Raji (cell line): ENCODE measurements around the gene SCN5A.

Experiments
- POLR2A ChIP-seq: IDR thresholded peaks from 2 replicates; pipeline ENCODE4 v1.6.1; 2011; ENCODE audit warnings: low read depth, low read length, control low read depth; ENCODE audit not compliant: insufficient read depth

SCN5A gene

GRCh38 chr3:38558864-38559263 is 90.6 kb downstream of the SCN5A start:
- TF ChIP-seq POLR2A = no peak

- no peak for TF ChIP-seq POLR2A
Measured at GRCh38 chr3:38556640-38557358, 92.7 kb downstream of the SCN5A start.

- no peak for TF ChIP-seq POLR2A
Measured at GRCh38 chr3:38555926-38556325, 93.6 kb downstream of the SCN5A start.

- TF ChIP-seq POLR2A = no peak
Measured at GRCh38 chr3:38555149-38555840, 94.2 kb downstream of the SCN5A start.

- TF ChIP-seq POLR2A = no peak
Measured at GRCh38 chr3:38554127-38554827, 95.2 kb downstream of the SCN5A start.

- no peak for TF ChIP-seq POLR2A
Measured at GRCh38 chr3:38553071-38553470, 96.4 kb downstream of the SCN5A start.

GRCh38 chr3:38552364-38552763 is 97.1 kb downstream of the SCN5A start:
- no peak for TF ChIP-seq POLR2A

GRCh38 chr3:38551026-38551832 is 98.3 kb downstream of the SCN5A start:
- TF ChIP-seq POLR2A = no peak

GRCh38 chr3:38549957-38550840 is 99.3 kb downstream of the SCN5A start:
- TF ChIP-seq POLR2A = no peak

GRCh38 chr3:38549486-38549885 is 100.0 kb downstream of the SCN5A start:
- no peak for TF ChIP-seq POLR2A

GRCh38 chr3:38549082-38549481 is 100.4 kb downstream of the SCN5A start:
- TF ChIP-seq POLR2A = no peak

- TF ChIP-seq POLR2A = no peak
Measured at GRCh38 chr3:38548154-38548931, 101.1 kb downstream of the SCN5A start.

- no peak for TF ChIP-seq POLR2A
Measured at GRCh38 chr3:38545983-38546382, 103.5 kb downstream of the SCN5A start.
